RWPE1 (cell line): ENCODE results near the gene S100A14.
"Not testable (repeated sequence)": the region's sequence is repeated elsewhere in the genome, so short reads cannot be mapped to it uniquely, and the experiment has no call there.

Experiments used
- CTCF ChIA-PET: fragments of 350-600 bp; sonication (Branson Sonifier 250); formaldehyde crosslinking; extraction: SDS; loops from one replicate; lab custom pipeline; 2021; lab: Yijun Ruan, JAX
- POLR2A ChIA-PET: fragments of 400-600 bp; formaldehyde crosslinking; extraction: SDS; loops from one replicate; lab custom pipeline; 2020; ENCODE audit warnings: antibody characterized with exemption; ENCODE audit not compliant: low non-redundant PET; lab: Yijun Ruan, JAX
- DNase-seq: peaks from one replicate; pipeline ENCODE4 v3.0.0; 2012; ENCODE audit warnings: low spot score
- H3K27ac ChIP-seq: fragments of 450-650 bp; 2 replicates; pipeline ENCODE4 v1.5.1; 2017
- TF ChIP-seq, protein P1 (sequence below): fragments of 450-650 bp; conservative IDR thresholded peaks from 2 replicates; pipeline ENCODE4 v1.5.1; 2017; ENCODE audit warnings: low read depth, mild to moderate bottlenecking

Gene S100A14

DNA sequence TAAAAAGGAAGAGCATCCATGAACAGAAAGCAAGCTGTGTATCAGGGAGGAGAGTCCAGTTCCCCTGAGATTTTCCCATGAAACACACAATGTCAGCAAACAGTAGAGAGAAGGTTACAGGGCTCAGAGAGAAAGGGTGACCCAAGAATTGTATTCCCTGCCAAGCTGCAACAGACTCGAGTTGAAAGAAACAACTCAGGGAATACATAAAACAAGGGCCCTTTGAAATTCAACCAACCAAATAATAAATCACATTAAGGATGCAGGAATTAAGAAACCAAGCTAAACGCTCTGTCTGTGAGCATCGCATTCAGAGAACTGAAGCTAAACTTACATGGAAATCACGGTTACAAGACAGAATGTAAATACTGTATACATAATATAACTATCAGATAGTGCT is 23.4 kb downstream of the S100A14 start:
- ChIA-PET POLR2A (no interaction called here), CTCF (interaction anchor here (1.0 to 1.2 kb wide), 2 partner anchors 20 to 24 kb away, joined by 3 to 6 read pairs; no protein-coding TSS in a partner anchor)
- no peak overlapping the region for H3K27ac ChIP-seq
- TF ChIP-seq, protein P1, sequence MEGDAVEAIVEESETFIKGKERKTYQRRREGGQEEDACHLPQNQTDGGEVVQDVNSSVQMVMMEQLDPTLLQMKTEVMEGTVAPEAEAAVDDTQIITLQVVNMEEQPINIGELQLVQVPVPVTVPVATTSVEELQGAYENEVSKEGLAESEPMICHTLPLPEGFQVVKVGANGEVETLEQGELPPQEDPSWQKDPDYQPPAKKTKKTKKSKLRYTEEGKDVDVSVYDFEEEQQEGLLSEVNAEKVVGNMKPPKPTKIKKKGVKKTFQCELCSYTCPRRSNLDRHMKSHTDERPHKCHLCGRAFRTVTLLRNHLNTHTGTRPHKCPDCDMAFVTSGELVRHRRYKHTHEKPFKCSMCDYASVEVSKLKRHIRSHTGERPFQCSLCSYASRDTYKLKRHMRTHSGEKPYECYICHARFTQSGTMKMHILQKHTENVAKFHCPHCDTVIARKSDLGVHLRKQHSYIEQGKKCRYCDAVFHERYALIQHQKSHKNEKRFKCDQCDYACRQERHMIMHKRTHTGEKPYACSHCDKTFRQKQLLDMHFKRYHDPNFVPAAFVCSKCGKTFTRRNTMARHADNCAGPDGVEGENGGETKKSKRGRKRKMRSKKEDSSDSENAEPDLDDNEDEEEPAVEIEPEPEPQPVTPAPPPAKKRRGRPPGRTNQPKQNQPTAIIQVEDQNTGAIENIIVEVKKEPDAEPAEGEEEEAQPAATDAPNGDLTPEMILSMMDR, result no peak
- DNase-seq, result no peak

- DNase-seq, result no peak
- ChIA-PET CTCF (interaction anchor here (0.6 kb wide), 1 partner anchor 412 kb away, joined by 3 read pairs; no protein-coding TSS in a partner anchor), POLR2A (no interaction called here)
- TF ChIP-seq, protein P1, result no peak
- no peak overlapping the region for H3K27ac ChIP-seq
These were observed 27.6 kb downstream of the S100A14 start for GRCh38 chr1:153588482-153588881.

DNA sequence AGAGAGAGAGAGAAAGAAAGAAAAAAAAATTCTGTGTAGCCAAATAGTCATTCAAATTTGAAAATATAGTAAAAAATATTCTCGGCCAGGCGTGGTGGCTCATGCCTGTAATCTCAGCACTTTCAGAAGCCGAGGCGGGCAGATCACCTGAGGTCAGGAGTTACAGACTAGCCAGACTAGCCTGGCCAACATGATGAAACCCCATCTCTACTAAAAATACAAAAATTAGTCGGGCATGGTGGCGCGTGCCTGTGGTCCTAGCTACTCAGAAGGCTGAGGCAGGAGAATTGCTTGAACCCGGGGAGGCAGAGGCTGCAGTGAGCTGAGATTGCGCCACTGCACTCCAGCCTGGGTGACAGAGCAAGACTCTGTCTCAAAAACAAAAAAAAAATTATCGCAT is 28.1 kb downstream of the S100A14 start:
- POLR2A ChIA-PET, H3K27ac ChIP-seq, DNase-seq: not testable (repeated sequence)
- CTCF ChIA-PET, result interaction anchor here (0.6 kb wide), 1 partner anchor 413 kb away, joined by 3 read pairs; no protein-coding TSS in a partner anchor

GRCh38 chr1:153587314-153587713 is 28.8 kb downstream of the S100A14 start:
- no peak overlapping the region for H3K27ac ChIP-seq
- TF ChIP-seq, protein P1, result no peak
- no peak for DNase-seq
- CTCF ChIA-PET, result interaction anchor here (0.6 kb wide), 2 partner anchors 464 to 836 kb away, joined by 4 read pairs; no protein-coding TSS in a partner anchor
- POLR2A ChIA-PET, result no interaction called here

- POLR2A ChIA-PET, result no interaction called here
- TF ChIP-seq, protein P1, result no peak
- no peak for DNase-seq
- CTCF ChIA-PET, result interaction anchor here (0.6 kb wide), 1 partner anchor 76 kb away, joined by 4 read pairs; no protein-coding TSS in a partner anchor
- no peak overlapping the region for H3K27ac ChIP-seq
These were observed 29.8 kb downstream of the S100A14 start for GRCh38 chr1:153586347-153586746.

GRCh38 chr1:153585006-153585405 is 31.1 kb downstream of the S100A14 start:
- CTCF ChIA-PET, result interaction anchor here (0.7 to 0.9 kb wide), 2 partner anchors 13 to 74 kb away, joined by 3 to 4 read pairs; no protein-coding TSS in a partner anchor
- H3K27ac ChIP-seq, result no peak overlapping the region
- DNase-seq, result no peak
- TF ChIP-seq, protein P1, result no peak
- POLR2A ChIA-PET, result interaction anchor here (1.3 kb wide), 1 partner anchor 49 kb away, joined by 3 read pairs; the partner anchor contains the start of gene CHTOP

GRCh38 chr1:153583976-153584375 is 32.1 kb downstream of the S100A14 start:
- TF ChIP-seq, protein P1, result no peak
- DNase-seq, result no peak
- POLR2A ChIA-PET, result interaction anchor here (0.7 kb wide), 1 partner anchor 34 kb away, joined by 3 read pairs; no protein-coding TSS in a partner anchor
- no peak overlapping the region for H3K27ac ChIP-seq
- CTCF ChIA-PET, result no interaction called here

DNA sequence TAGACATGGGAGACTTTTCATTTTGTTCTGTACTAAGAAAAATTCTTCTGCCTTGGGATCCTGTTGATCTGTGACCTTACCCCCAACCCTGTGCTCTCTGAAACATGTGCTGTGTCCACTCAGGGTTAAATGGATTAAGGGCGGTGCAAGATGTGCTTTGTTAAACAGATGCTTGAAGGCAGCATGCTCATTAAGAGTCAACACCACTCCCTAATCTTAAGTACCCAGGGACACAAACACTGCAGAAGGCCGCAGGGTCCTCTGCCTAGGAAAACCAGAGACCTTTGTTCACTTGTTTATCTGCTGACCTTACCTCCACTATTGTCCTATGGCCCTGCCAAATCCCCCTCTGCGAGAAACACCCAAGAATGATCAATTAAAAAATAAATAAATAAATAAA is 32.6 kb downstream of the S100A14 start:
- POLR2A ChIA-PET, result interaction anchor here (0.7 kb wide), 1 partner anchor 35 kb away, joined by 3 read pairs; no protein-coding TSS in a partner anchor
- H3K27ac ChIP-seq, CTCF ChIA-PET, DNase-seq: not testable (repeated sequence)

GRCh38 chr1:153582836-153583235 is 33.3 kb downstream of the S100A14 start:
- POLR2A ChIA-PET, CTCF ChIA-PET, H3K27ac ChIP-seq, DNase-seq: not testable (repeated sequence)
